Uterus (tissue), 2 donors: ENCODE results near the gene METTL26.

Source experiments
- CTCF ChIP-seq, 4 experiments: fragments of 200-600 bp in 2 of 4; fragments of 450-650 bp in 2 of 4; sonication (generic) in 2 of 4; IDR thresholded peaks; one replicate each; pipeline ENCODE4 v1.5.1; 2016 to 2019; ENCODE audit warnings: antibody characterized with exemption in 4 of 4, mild to moderate bottlenecking in 2 of 4, moderate library complexity in 1 of 4
- POLR2A ChIP-seq, 2 donors: fragments of 450-650 bp; IDR thresholded peaks; one replicate each; pipeline ENCODE4 v1.6.1; 2016; ENCODE audit warnings: antibody characterized with exemption in 2 of 2, mild to moderate bottlenecking in 1 of 2, moderate library complexity in 1 of 2

- no peak for TF ChIP-seq POLR2A (IDR thresholded peaks at IDR 0.05)
- TF ChIP-seq CTCF (IDR thresholded peaks at IDR 0.05): no peak
These were observed 42.3 kb downstream of the METTL26 start for GRCh38 chr16:593807-594206.
